ENCODE data around the gene MTUS2. TPM values are rescaled to one million over a fixed set of nuclear protein-coding genes. Genes with fewer than 3 reads are reported as not detected.

MTUS2 gene
- total RNA-seq, 1 donor, result 0.36 TPM

DNA sequence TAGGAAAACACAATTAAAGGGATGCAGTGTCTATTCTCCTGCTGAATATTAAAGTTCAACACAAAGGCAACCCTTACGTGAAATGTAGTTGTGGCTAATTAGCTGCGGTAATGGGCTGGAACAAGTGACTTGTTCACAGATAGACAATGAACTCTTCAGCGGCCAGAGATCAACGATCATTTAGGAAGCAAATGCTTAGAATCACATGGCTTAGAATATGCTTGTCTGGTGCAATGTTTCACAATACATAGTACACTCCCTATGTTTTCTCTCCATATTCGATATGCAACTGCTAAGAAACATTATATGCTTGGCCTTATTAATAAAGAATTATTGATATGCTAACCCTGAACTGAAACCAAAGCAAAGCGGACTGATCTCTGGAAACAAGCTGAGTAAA is 25.7 kb upstream of the MTUS2 start:
- Histone ChIP-seq H3K4me3 (ENCODE audit: insufficient read depth, low read length) (no peak overlapping the region), H3K9me3 (ENCODE audit: low read depth, low read length) (no peaks in the 10 kb centered on the region), H3K79me2 (ENCODE audit: insufficient read depth, low read length) (no peaks in the 10 kb centered on the region), H3K4me1 (ENCODE audit: insufficient read depth, low read length) (peaks cover 13% of the 10 kb centered on the region), H2AFZ (ENCODE audit: low read length) (no peak overlapping the region), H4K20me1 (ENCODE audit: insufficient read depth, low read length) (no peaks in the 10 kb centered on the region), H3K27me3 (ENCODE audit: insufficient read depth, low read length) (peaks cover 3% of the 10 kb centered on the region), H3K36me3 (ENCODE audit: insufficient read depth, low read length) (no peaks in the 10 kb centered on the region), H3K4me2 (ENCODE audit: insufficient read depth, low read length) (no peak overlapping the region), H3K27ac (ENCODE audit: low read depth, low read length) (no peak overlapping the region)
- TF ChIP-seq, protein P1, sequence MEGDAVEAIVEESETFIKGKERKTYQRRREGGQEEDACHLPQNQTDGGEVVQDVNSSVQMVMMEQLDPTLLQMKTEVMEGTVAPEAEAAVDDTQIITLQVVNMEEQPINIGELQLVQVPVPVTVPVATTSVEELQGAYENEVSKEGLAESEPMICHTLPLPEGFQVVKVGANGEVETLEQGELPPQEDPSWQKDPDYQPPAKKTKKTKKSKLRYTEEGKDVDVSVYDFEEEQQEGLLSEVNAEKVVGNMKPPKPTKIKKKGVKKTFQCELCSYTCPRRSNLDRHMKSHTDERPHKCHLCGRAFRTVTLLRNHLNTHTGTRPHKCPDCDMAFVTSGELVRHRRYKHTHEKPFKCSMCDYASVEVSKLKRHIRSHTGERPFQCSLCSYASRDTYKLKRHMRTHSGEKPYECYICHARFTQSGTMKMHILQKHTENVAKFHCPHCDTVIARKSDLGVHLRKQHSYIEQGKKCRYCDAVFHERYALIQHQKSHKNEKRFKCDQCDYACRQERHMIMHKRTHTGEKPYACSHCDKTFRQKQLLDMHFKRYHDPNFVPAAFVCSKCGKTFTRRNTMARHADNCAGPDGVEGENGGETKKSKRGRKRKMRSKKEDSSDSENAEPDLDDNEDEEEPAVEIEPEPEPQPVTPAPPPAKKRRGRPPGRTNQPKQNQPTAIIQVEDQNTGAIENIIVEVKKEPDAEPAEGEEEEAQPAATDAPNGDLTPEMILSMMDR (IDR thresholded peaks at IDR 0.05; ENCODE audit: extremely low read depth, low read depth, low read length), result no peak
- no peak for DNase-seq (ENCODE audit: insufficient read length, low spot score, missing footprints)

DNA sequence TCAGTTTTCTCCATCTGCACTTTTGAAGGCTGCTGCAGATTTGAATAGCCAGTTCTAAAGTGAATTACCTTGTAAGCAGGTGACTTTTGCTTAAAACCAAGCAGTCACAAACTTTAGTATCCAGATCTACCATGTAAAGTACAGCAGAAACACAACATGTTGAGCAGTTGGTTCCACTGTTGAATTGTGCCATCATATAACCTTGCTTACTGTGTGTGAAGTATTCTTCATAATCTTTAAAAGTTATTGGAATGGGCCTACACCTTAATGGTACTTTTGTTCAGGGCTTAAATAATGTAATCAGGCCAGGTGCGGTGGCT is 23.2 kb upstream of the MTUS2 start:
- TF ChIP-seq, protein P1 (IDR thresholded peaks at IDR 0.05; ENCODE audit: extremely low read depth, low read depth, low read length), result no peak
- Histone ChIP-seq H3K27me3 (ENCODE audit: insufficient read depth, low read length) (peaks cover under 1% of the 10 kb centered on the region), H4K20me1 (ENCODE audit: insufficient read depth, low read length) (no peaks in the 10 kb centered on the region), H3K79me2 (ENCODE audit: insufficient read depth, low read length) (no peaks in the 10 kb centered on the region), H3K36me3 (ENCODE audit: insufficient read depth, low read length) (no peaks in the 10 kb centered on the region), H3K9me3 (ENCODE audit: low read depth, low read length) (no peaks in the 10 kb centered on the region), H2AFZ (ENCODE audit: low read length) (no peak overlapping the region), H3K27ac (ENCODE audit: low read depth, low read length) (no peak overlapping the region), H3K4me2 (ENCODE audit: insufficient read depth, low read length) (no peak overlapping the region), H3K4me3 (ENCODE audit: insufficient read depth, low read length) (no peak overlapping the region), H3K4me1 (ENCODE audit: insufficient read depth, low read length) (peaks cover 13% of the 10 kb centered on the region)
- no peak for DNase-seq (ENCODE audit: insufficient read length, low spot score, missing footprints)

DNA sequence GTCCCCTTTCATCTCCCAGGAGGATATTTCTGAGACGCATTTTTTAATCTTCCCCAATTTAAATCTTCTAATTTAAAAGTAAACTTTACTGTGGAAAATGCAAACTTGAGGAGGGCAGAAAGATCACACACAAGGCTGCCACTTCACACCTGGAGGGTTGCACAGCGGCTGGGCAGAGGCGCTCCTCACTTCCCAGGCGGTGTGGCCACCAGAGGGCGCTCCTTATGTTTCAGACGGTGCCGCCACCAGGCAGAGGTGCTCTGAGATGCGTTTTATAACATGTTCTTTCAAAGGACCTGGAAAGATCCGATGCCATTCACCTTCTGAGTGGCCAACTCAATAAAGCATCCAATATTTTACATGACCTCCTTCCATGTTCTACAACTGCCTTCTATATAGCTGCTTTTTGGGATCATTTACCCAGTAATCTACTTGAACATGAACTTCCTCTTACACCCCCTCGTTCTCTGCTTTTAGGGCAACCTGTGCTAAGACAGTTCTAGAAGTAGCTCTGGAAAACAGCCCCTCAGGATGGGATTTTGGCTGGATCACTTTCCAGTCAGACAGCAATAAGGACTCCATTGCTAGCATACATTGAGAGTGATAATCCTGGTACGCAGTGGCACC is 14.8 kb upstream of the MTUS2 start:
- Histone ChIP-seq H3K79me2 (ENCODE audit: insufficient read depth, low read length) (no peaks in the 10 kb centered on the region), H4K20me1 (ENCODE audit: insufficient read depth, low read length) (no peaks in the 10 kb centered on the region), H3K27me3 (ENCODE audit: insufficient read depth, low read length) (peaks cover 13% of the 10 kb centered on the region), H3K27ac (ENCODE audit: low read depth, low read length) (no peak overlapping the region), H3K4me2 (ENCODE audit: insufficient read depth, low read length) (no peak overlapping the region), H3K4me3 (ENCODE audit: insufficient read depth, low read length) (no peak overlapping the region), H3K4me1 (ENCODE audit: insufficient read depth, low read length) (no peaks in the 10 kb centered on the region), H3K9me3 (ENCODE audit: low read depth, low read length) (no peaks in the 10 kb centered on the region), H2AFZ (ENCODE audit: low read length) (no peak overlapping the region), H3K36me3 (ENCODE audit: insufficient read depth, low read length) (no peaks in the 10 kb centered on the region)
- DNase-seq (ENCODE audit: insufficient read length, low spot score, missing footprints), result no peak
- TF ChIP-seq, protein P1 (IDR thresholded peaks at IDR 0.05; ENCODE audit: extremely low read depth, low read depth, low read length), result peak; percentile 50

DNA sequence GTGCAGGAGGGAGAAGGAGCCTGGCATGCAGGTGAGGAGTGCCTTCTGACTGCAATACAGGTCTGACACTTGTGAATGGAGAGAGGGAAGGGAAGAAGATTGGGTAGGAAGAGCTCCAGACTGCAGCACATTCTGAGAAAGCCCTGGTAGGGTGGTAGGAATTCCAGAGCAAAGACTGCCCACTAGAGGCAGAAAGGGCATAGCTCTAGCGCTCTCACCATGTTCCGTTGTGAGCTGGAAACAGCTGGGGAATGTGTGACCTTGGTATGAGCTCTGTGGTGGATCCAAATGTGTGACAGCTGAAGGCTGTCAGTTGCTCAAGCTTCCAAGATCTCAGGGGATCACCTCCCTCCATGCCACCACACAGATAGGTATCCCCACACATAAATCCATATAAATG is 2.9 kb upstream of the MTUS2 start:
- TF ChIP-seq, protein P1 (IDR thresholded peaks at IDR 0.05; ENCODE audit: extremely low read depth, low read depth, low read length), result peak; percentile 19
- Histone ChIP-seq H3K27ac (ENCODE audit: low read depth, low read length) (no peak overlapping the region), H3K4me3 (ENCODE audit: insufficient read depth, low read length) (no peak overlapping the region), H4K20me1 (ENCODE audit: insufficient read depth, low read length) (no peaks in the 10 kb centered on the region), H3K4me2 (ENCODE audit: insufficient read depth, low read length) (no peak overlapping the region), H2AFZ (ENCODE audit: low read length) (no peak overlapping the region), H3K9me3 (ENCODE audit: low read depth, low read length) (no peaks in the 10 kb centered on the region), H3K79me2 (ENCODE audit: insufficient read depth, low read length) (no peaks in the 10 kb centered on the region), H3K36me3 (ENCODE audit: insufficient read depth, low read length) (no peaks in the 10 kb centered on the region), H3K27me3 (ENCODE audit: insufficient read depth, low read length) (peaks cover 32% of the 10 kb centered on the region), H3K4me1 (ENCODE audit: insufficient read depth, low read length) (peaks cover 6% of the 10 kb centered on the region)
- DNase-seq (ENCODE audit: insufficient read length, low spot score, missing footprints), result peak; percentile 13

Data from osteoblast (primary cell).